HG03196 (cell line): ENCODE results near the gene CHTF8.
"Not testable (repeated sequence)": the region's sequence is repeated elsewhere in the genome, so short reads cannot be mapped to it uniquely, and the experiment has no call there.

Source experiments
- ATAC-seq: cut with Tn5 transposase; IDR thresholded peaks from one replicate; pipeline ENCODE4 v1.9.1; 2021; ENCODE audit not compliant: unreplicated experiment

Gene CHTF8

GRCh38 chr16:69132424-69133252 is at the start of gene CHTF8, which contains the start of gene UTP4:
Gene CHTF8 (minus strand): TSS chr16:69132588. CDS start chr16:69121458, 11,130 bp downstream.
Gene UTP4 (plus strand): TSS chr16:69132649. CDS start chr16:69133460, 811 bp downstream.
- peak; percentile 79 for ATAC-seq

- ATAC-seq: no peak
Observed at GRCh38 chr16:69180011-69180338, 47.6 kb upstream of the CHTF8 start.

- no peak for ATAC-seq
Observed at GRCh38 chr16:69179328-69180010, 47.1 kb upstream of the CHTF8 start.

- ATAC-seq: no peak
Observed at GRCh38 chr16:69176033-69176800, 43.8 kb upstream of the CHTF8 start.

GRCh38 chr16:69171325-69172084 is 39.1 kb upstream of the CHTF8 start:
- no peak for ATAC-seq

GRCh38 chr16:69169607-69170352 is 37.4 kb upstream of the CHTF8 start:
- ATAC-seq: no peak

- no peak for ATAC-seq
Observed at GRCh38 chr16:69169051-69169450, 36.7 kb upstream of the CHTF8 start.

GRCh38 chr16:69166946-69167930 is 34.9 kb upstream of the CHTF8 start:
- no peak for ATAC-seq

- no peak for ATAC-seq
Observed at GRCh38 chr16:69166221-69166833, 33.9 kb upstream of the CHTF8 start.

GRCh38 chr16:69165584-69165983 is 33.2 kb upstream of the CHTF8 start:
- ATAC-seq: no peak

- no peak for ATAC-seq
Observed at GRCh38 chr16:69160192-69160591, 27.8 kb upstream of the CHTF8 start.

- no peak for ATAC-seq
Observed at GRCh38 chr16:69157196-69157595, 24.8 kb upstream of the CHTF8 start.

GRCh38 chr16:69150146-69150865 is 17.9 kb upstream of the CHTF8 start:
- no peak for ATAC-seq

- not testable (repeated sequence) for ATAC-seq
Observed at GRCh38 chr16:69149621-69150020, 17.2 kb upstream of the CHTF8 start.

GRCh38 chr16:69145658-69146057 is 13.3 kb upstream of the CHTF8 start:
- no peak for ATAC-seq

- no peak for ATAC-seq
Observed at GRCh38 chr16:69143116-69143515, 10.7 kb upstream of the CHTF8 start.

GRCh38 chr16:69141936-69142335 is 9.5 kb upstream of the CHTF8 start:
- ATAC-seq: no peak

- no peak for ATAC-seq
Observed at GRCh38 chr16:69141014-69141413, 8.6 kb upstream of the CHTF8 start.
